Left hindlimb (tissue), 1 donor: ENCODE measurements around the gene GFRA3.

Source experiments
- DNase-seq: peaks from one replicate; pipeline ENCODE4 v3.0.0-alpha.2; 2018

Gene GFRA3

DNA sequence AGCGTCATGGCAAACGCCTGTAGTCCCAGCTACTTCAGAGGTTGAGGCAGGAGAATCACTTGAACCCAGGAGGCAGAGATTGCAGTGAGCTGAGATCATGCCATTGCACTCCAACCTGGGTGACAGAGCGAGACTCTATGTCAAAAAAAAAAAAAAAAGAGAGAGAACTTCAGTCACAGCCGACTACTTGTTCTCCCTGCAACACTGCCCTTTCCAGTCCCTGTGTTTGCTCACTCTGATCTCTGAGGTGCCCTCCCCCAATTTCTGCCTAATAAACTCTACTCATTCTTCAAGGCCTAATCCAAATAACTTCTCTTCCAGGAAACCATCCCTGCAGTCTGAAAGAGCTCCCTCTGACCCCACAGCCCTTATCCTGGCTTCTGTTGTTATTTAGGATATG, 28.1 kb downstream of the GFRA3 start:
- DNase-seq = no peak

GRCh38 chr5:138245717-138246116, 28.7 kb downstream of the GFRA3 start:
- DNase-seq = no peak

- no peak for DNase-seq
These were observed 30.6 kb downstream of the GFRA3 start for GRCh38 chr5:138243794-138244193.

DNA sequence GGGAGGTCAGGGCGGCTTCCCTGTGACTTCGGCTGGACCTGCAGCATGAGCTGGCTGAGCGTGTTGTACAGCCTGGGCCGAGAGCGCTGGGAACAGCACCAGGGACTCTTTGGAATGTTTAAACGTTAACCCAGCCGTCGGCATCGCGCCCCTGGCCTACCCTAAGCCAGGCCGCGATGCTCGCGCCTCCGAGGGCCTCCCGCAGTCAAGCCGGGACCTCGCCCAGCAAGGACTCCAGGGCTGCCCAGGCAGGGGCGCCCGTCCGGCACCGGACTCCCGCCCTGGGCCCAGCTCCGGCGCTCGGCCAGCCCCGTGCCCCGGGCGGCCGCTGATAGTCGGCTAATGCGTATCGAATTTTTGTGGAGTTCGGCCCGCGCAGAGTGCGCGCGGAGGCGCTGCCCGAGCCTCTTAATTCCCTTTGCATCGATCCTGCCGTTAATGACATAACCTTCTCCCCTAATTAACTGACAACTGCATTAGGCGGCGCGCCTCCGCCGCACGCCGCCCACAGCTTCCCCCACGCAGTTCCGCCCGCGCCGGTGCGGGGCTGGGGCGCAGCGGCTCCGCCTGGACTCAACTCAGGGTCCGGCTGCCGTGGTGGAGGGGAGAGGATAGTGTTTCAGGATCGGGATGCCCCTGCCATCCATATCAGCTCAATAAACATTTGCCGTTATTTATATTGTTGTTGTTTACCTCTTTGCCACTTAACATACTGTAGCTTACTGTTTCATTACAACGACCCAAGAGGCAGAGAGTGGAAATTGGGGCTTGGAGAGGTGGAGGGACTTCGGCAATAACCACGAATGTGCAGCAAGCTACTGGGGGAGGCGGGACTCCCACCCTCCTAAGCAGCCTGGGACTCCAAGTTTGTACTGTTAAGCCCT, 32.5 kb downstream of the GFRA3 start:
- peak; percentile 50 for DNase-seq

DNA sequence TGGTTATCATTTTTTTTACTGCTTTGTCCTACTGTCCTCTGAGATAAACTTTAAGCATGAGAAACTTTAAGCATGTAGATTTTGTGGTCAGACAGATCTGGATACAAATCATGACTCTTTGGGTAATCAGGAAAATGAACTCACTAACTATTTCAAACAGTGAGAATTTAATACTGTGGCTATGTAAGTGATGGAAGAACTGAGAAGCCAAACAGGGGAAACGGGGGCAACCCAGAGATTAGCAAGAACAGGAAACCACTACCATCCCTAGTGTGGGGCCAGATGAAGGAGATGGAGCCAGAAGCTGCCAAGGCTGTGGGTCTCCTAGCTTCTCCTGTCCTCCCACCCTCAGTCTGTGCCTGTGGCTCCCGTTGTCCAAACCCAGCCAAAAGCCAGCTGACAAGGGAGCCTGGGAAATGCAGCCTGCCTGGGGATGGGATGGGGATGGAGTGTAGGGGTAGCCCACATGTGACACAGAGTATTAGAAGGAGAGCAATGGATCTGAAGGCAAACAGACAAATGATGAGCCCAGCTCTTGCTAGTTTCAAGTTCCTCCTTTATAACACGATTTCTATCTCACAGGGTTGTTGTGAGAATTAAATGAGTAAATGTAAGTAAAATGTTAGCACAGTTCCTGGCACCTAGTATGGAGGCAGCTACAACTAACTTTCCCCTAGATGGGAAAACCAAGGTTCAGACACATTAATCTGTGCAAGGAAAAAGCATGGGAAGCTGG, 33.6 kb downstream of the GFRA3 start:
- no peak for DNase-seq

- DNase-seq = no peak
These were observed 36.4 kb downstream of the GFRA3 start for GRCh38 chr5:138238034-138238433.

DNA sequence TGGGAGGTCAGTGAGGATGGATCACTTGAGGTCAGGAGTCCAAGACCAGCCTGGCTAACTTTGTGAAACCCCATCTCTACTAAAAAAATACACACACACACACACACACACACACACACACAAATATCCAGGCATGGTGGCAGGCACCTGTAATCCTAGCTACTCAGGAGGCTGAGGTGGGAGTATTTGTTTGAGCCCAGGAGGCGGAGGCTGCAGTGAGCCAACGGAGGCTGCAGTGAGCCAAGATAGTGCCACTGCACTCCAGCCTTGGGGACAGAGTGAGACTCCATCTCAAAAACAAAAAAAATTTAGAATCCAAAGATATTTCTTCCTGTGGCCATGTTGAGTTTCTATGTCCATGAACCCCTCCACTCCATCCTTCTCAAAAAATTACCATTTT, 39.8 kb downstream of the GFRA3 start:
- DNase-seq = no peak

- no peak for DNase-seq
These were observed 41.1 kb downstream of the GFRA3 start for GRCh38 chr5:138233280-138233679.

GRCh38 chr5:138230981-138231589, 43.3 kb downstream of the GFRA3 start:
- DNase-seq = no peak

DNA sequence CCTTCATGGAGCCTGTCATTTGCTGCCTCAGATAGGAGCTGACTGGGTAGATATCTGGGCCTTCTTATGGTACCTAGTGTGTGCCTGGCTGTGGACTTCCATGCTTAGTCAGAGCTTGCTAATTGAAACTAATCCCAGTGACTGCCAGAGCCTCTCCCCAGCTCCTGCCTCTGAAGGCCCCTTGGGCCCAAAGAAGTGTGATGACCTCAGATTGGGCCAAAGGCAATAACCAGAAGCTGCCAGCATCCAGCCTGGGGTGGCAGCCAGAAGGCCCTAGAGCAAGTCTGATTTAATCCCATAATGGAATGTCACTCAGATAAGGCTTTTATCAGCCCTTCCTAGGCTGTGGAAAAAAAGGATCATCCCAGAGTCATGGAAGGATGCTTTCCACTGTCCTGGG, 44.2 kb downstream of the GFRA3 start:
- no peak for DNase-seq

GRCh38 chr5:138229387-138229786, 45.0 kb downstream of the GFRA3 start:
- no peak for DNase-seq

DNA sequence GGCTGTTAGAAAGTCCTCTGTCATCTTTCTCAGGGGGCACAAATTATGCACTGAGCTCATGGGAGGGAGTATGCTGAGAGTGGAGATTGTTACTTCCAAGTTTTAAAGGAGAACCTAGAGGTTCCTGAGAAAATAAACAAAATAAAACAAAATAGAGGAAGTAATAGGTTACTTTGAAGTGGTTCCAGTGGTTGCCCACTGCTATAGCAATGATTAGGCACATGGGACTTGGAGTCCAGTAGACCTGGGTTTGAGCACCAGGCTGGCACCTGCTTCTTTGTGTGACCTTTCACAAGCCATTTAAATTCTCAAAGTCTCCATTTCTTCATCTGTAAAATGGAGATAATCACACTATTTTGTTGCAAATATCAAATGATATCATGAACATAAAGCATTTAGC, 47.5 kb downstream of the GFRA3 start:
- DNase-seq = no peak

GRCh38 chr5:138224712-138225111, 49.7 kb downstream of the GFRA3 start:
- no peak for DNase-seq

- DNase-seq = no peak
These were observed 50.9 kb downstream of the GFRA3 start for GRCh38 chr5:138223532-138223931.

GRCh38 chr5:138216799-138217198, 57.6 kb downstream of the GFRA3 start:
- DNase-seq = no peak

GRCh38 chr5:138213161-138214029, 61.0 kb downstream of the GFRA3 start, which contains the start of gene CDC23:
CDC23 (minus strand) TSS chr5:138213323; CDS start chr5:138213312, 11 bp downstream.
- DNase-seq = peak; percentile 96

DNA sequence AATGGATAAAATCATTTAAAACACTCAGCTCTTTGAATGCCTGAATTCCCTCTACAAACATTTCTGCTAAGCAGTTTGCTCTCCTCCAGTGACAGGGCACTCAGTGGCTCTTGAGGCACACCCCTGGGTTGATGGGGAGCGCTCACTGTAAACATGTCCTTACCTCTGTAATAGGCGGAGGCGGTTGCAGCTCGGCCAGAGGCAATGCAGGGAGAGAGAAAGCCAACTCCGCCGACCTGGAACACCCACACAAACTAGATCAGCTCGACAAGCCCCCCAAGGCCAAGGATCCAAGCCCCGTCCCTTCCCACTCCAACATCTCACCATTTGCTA, 61.6 kb downstream of the GFRA3 start:
- no peak for DNase-seq

GRCh38 chr5:138210985-138211384, 63.4 kb downstream of the GFRA3 start:
- DNase-seq = no peak
